Type B pancreatic cell (in vitro differentiated cells): Measurements from ENCODE around the gene ARMC8. TPM values are rescaled to one million over a fixed set of nuclear protein-coding genes. Genes with fewer than 3 reads are reported as not detected.

ENCODE experiments used
- DNase-seq: peaks from one replicate; pipeline ENCODE4 v3.0.0; 2021; ENCODE audit warnings: mixed read lengths; ENCODE audit not compliant: unreplicated experiment; ENCODE audit errors: extremely low spot score
- H3K27ac Mint-ChIP-seq: 2 replicates; pipeline ENCODE4 v1.8.0; 2021; ENCODE audit warnings: mild to moderate bottlenecking, mixed read lengths
- H3K27me3 Mint-ChIP-seq: 2 replicates; pipeline ENCODE4 v1.8.0; 2021; ENCODE audit warnings: mixed read lengths
- H3K36me3 Mint-ChIP-seq: 2 replicates; pipeline ENCODE4 v1.8.0; 2021; ENCODE audit warnings: mixed read lengths
- H3K4me1 Mint-ChIP-seq: one replicate; pipeline ENCODE4 v1.8.0; 2021; ENCODE audit warnings: mixed read lengths; ENCODE audit not compliant: unreplicated experiment
- H3K4me3 Mint-ChIP-seq: 2 replicates; pipeline ENCODE4 v1.8.0; 2021; ENCODE audit warnings: mild to moderate bottlenecking, mixed read lengths
- H3K9me3 Mint-ChIP-seq: 2 replicates; pipeline ENCODE4 v1.8.0; 2021; ENCODE audit warnings: mixed read lengths
- CTCF ChIP-seq: fragments of 200-600 bp; sonication (generic); conservative IDR thresholded peaks from 2 replicates; pipeline ENCODE4 v1.5.0; 2021; ENCODE audit warnings: antibody characterized with exemption, mild to moderate bottlenecking
- total RNA-seq: library from RNA; stranded (reverse); gene quantifications from 2 replicates; pipeline ENCODE4 v1.2.1, GENCODE V29; 2021; ENCODE audit warnings: low replicate concordance

The ARMC8 gene
- total RNA-seq, 1 donor from 2014 or later, result 46.1 TPM

GRCh38 chr3:138148503-138148902, 38.6 kb upstream of the ARMC8 start:
- TF ChIP-seq CTCF, result no peak

GRCh38 chr3:138154534-138154933, 32.6 kb upstream of the ARMC8 start:
- no peaks in the 10 kb centered on the region for H3K27me3 Mint-ChIP-seq
- H3K4me1 Mint-ChIP-seq, result no peaks in the 10 kb centered on the region
- H3K9me3 Mint-ChIP-seq, result peaks cover 11% of the 10 kb centered on the region
- no peaks in the 10 kb centered on the region for H3K36me3 Mint-ChIP-seq
- no peak overlapping the region for H3K27ac Mint-ChIP-seq
- H3K4me3 Mint-ChIP-seq, result no peak overlapping the region
- no peak for DNase-seq
- no peak for TF ChIP-seq CTCF

More at GRCh38 chr3:138148503-138148902, 38.6 kb upstream of the ARMC8 start:
- Mint-ChIP-seq H3K27me3 (no peaks in the 10 kb centered on the region), H3K4me3 (no peak overlapping the region), H3K9me3 (peaks cover 2% of the 10 kb centered on the region), H3K4me1 (no peaks in the 10 kb centered on the region), H3K36me3 (no peaks in the 10 kb centered on the region), H3K27ac (no peak overlapping the region)
- no peak for DNase-seq

- H3K4me1 Mint-ChIP-seq, result no peaks in the 10 kb centered on the region
- peaks cover 11% of the 10 kb centered on the region for H3K9me3 Mint-ChIP-seq
- no peak for TF ChIP-seq CTCF
- no peak overlapping the region for H3K27ac Mint-ChIP-seq
- no peak overlapping the region for H3K4me3 Mint-ChIP-seq
- H3K27me3 Mint-ChIP-seq, result no peaks in the 10 kb centered on the region
- H3K36me3 Mint-ChIP-seq, result peaks cover 12% of the 10 kb centered on the region
- no peak for DNase-seq
These were observed 29.4 kb upstream of the ARMC8 start for GRCh38 chr3:138157743-138158142.

- no peaks in the 10 kb centered on the region for H3K27me3 Mint-ChIP-seq
- no peaks in the 10 kb centered on the region for H3K9me3 Mint-ChIP-seq
- no peaks in the 10 kb centered on the region for H3K4me1 Mint-ChIP-seq
- H3K27ac Mint-ChIP-seq, result no peak overlapping the region
- no peak for TF ChIP-seq CTCF
- DNase-seq, result no peak
- H3K36me3 Mint-ChIP-seq, result peaks cover 44% of the 10 kb centered on the region
- H3K4me3 Mint-ChIP-seq, result no peak overlapping the region
These were observed 22.0 kb upstream of the ARMC8 start for GRCh38 chr3:138165061-138165460.

GRCh38 chr3:138172625-138173024, 14.5 kb upstream of the ARMC8 start:
- H3K4me1 Mint-ChIP-seq, result peaks cover 16% of the 10 kb centered on the region
- peak overlapping the region; percentile 54 for H3K4me3 Mint-ChIP-seq
- peaks cover 26% of the 10 kb centered on the region for H3K36me3 Mint-ChIP-seq
- TF ChIP-seq CTCF, result no peak
- no peaks in the 10 kb centered on the region for H3K27me3 Mint-ChIP-seq
- no peak for DNase-seq
- no peak overlapping the region for H3K27ac Mint-ChIP-seq
- H3K9me3 Mint-ChIP-seq, result no peaks in the 10 kb centered on the region
